Activated CD8-positive, alpha-beta memory T cell treated with anti-CD3 and anti-CD28 coated beads, Interleukin-2, amount 50 U/mL, for 24 hours (primary cell): ENCODE results near the gene GLIPR1L1.
"Not testable (repeated sequence)": the region's sequence is repeated elsewhere in the genome, so short reads cannot be mapped to it uniquely, and the experiment has no call there.

Experiments
- DNase-seq: peaks from one replicate; pipeline ENCODE4 v3.0.0-alpha.2; 2020; ENCODE audit errors: extremely low read depth

GLIPR1L1 gene

GRCh38 chr12:75334384-75335030 is at the start of gene GLIPR1L1:
TSS of gene GLIPR1L1 (plus strand) at chr12:75334670. CDS start at chr12:75334729, 59 bp downstream.
- peak; percentile 69 for DNase-seq

- no peak for DNase-seq
These were observed 45.6 kb upstream of the GLIPR1L1 start for GRCh38 chr12:75288860-75289259.

- no peak for DNase-seq
These were observed 44.7 kb upstream of the GLIPR1L1 start for GRCh38 chr12:75289753-75290152.

- no peak for DNase-seq
These were observed 43.5 kb upstream of the GLIPR1L1 start for GRCh38 chr12:75291014-75291413.

- DNase-seq, result no peak
These were observed 40.1 kb upstream of the GLIPR1L1 start for GRCh38 chr12:75294336-75294735.

GRCh38 chr12:75294797-75295196 is 39.7 kb upstream of the GLIPR1L1 start:
- DNase-seq, result no peak

GRCh38 chr12:75302225-75302624 is 32.2 kb upstream of the GLIPR1L1 start:
- no peak for DNase-seq

- DNase-seq, result no peak
These were observed 31.7 kb upstream of the GLIPR1L1 start for GRCh38 chr12:75302781-75303180.

- DNase-seq, result no peak
These were observed 28.8 kb upstream of the GLIPR1L1 start for GRCh38 chr12:75305412-75306332.

- DNase-seq, result no peak
These were observed 26.2 kb upstream of the GLIPR1L1 start for GRCh38 chr12:75308279-75308678.

- no peak for DNase-seq
These were observed 23.1 kb upstream of the GLIPR1L1 start for GRCh38 chr12:75311369-75311768.

- DNase-seq, result no peak
These were observed 19.0 kb upstream of the GLIPR1L1 start for GRCh38 chr12:75315518-75315917.

GRCh38 chr12:75317784-75318183 is 16.7 kb upstream of the GLIPR1L1 start:
- DNase-seq, result no peak

GRCh38 chr12:75322464-75322863 is 12.0 kb upstream of the GLIPR1L1 start:
- DNase-seq, result no peak

- no peak for DNase-seq
These were observed 10.8 kb upstream of the GLIPR1L1 start for GRCh38 chr12:75323663-75324062.

GRCh38 chr12:75327642-75328041 is 6.8 kb upstream of the GLIPR1L1 start:
- DNase-seq, result no peak

- DNase-seq, result peak; percentile 9
These were observed 4.3 kb upstream of the GLIPR1L1 start, which contains the start of gene CAPS2 for GRCh38 chr12:75329918-75330826. TSS of gene CAPS2 (minus strand) at chr12:75330324. CDS start at chr12:75326498, 3,826 bp downstream.

GRCh38 chr12:75337905-75338304 is 3.4 kb downstream of the GLIPR1L1 start:
- DNase-seq, result no peak

GRCh38 chr12:75341873-75342272 is 7.4 kb downstream of the GLIPR1L1 start:
- no peak for DNase-seq

GRCh38 chr12:75345531-75345930 is 11.1 kb downstream of the GLIPR1L1 start:
- no peak for DNase-seq

- DNase-seq, result not testable (repeated sequence)
These were observed 11.7 kb downstream of the GLIPR1L1 start for GRCh38 chr12:75346215-75346614.

- no peak for DNase-seq
These were observed 15.5 kb downstream of the GLIPR1L1 start for GRCh38 chr12:75349946-75350345.
